HG03097 (cell line): Measurements from ENCODE around the gene CPLANE2.

Experiments
- ATAC-seq: cut with Tn5 transposase; IDR thresholded peaks from one replicate; pipeline ENCODE4 v1.9.1; 2021; ENCODE audit not compliant: unreplicated experiment, low FRiP score

CPLANE2 gene

DNA sequence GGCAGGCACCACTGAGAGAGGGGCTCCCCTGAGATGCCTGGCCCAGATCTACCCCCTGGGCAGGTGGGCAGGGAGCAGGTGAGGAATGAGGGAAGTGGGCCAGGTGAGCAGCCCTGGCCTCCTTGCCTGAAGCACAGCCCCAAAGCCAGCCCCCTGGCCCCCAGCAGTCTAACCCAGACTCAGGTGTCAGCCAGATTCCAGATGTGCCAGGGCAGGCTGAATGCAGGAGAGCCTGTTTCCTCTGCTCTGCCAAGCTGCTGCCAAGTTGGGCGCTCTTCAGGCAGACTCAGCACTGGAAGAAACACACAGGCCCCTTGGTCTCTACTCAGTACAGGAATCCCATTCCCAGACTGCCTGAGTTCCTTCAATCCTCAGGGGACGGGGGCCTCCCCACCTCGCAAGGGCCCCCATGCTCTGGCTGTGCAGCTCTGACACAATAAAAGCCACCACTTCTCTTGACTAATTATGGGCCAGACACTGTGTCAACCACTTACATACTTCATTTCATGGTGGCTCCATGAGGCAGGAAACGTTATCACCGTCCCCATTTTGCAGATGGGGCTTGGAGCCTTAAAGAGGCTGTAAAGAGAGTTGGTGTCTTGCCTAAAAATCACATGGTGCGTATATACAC, 45.0 kb downstream of the CPLANE2 start:
- no peak for ATAC-seq

DNA sequence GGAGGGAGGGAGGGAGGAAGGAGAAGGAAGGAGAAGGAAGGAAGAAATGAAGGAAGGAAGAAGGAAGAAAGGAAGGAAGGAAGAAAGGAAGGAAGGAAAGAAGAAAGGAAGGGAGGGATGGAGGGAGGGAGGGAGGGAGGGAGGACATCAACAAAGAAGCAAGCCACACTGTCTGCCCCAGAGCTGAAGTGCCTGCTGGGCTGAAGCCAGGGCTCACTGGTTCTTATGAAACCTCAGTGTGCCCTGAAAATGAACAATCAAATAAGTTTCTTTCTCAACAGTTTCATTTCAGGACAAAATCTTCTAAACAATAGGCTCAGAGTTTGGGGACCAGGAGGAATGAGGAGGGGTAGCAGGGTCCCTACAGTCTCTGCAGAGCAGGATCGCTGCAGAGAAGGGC, 45.7 kb downstream of the CPLANE2 start:
- no peak for ATAC-seq

DNA sequence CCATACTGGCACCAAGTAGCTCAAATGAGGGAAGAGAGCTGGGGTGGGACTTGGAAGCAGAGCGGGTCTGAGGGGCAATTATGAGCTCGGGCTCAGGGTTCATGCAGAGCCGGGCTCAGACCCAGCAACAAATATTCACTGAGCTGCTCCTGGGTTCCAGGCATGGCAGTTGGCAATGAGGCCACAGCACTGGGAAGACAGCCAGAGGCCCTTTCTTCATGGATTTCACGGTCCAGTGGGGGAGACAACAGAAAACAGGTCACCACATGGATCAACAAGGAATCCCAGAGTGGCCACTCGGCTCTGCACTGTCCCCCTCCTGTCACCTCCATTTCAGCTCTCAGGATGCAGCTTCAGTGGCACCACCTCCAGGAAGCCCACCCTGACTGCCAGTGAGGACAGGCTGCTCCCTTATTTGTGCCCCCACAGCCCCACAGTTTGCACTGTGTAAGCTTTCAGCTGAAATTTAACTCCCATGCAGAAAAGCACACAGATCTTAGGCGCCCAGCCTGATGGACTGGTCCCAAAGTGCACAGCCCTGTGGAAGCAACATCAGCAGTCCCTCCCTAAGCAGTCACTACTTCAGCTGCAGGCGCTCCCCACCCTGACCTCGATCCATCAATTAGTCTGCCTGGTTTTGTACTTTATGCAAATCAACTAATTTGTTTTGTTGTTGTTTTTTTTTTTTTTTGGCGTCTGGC, 46.9 kb downstream of the CPLANE2 start:
- no peak for ATAC-seq

DNA sequence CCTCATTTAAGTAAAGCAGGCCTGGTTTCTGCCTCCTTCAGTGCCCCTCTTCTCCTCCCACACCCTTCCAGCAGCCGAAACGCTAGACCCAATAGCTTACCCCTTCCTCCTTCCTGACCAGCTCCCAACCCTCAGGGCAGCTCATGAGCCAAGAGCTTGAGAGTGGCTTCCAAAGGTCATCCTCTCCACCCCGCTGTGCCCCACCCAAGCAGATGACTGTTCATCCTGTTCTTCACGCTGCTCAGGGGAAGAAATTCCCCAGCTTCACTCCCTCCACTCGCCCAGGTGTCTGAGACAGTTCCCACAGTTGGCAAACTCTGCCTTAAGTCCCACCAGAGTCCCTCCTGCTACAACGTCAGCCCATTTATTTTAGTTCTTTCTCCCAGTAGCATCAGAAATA, 48.0 kb downstream of the CPLANE2 start:
- no peak for ATAC-seq

DNA sequence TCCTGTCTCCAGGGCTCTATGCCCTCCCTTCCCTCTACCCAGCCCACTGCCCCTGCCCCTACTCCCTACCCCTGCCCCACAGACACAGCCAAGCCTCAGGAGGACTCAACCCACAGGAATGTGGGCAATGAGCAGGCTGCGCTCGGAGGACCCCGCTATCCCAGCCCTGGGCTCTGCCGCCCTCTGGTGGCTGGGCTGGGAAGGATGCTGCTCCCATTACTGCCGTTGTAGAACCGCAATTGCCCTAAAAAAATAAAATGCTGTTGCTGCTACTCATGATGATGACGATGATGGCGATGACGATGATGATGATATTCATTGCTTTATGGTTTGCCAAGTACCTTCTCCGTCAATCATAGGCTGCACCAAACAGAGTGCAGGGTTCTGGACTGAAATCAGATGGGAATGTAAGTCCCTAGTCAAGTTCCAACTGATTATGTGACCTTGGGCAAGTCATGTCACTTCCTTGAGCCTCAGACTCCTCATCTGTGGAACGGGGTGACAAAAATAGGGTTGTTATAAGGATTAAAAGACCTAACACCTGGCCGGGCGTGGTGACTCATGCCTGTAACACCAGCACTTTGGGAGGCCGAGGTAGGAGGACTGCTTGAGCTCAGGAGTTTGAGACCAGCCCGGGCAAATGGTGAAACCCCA, 49.1 kb downstream of the CPLANE2 start:
- ATAC-seq, result no peak

DNA sequence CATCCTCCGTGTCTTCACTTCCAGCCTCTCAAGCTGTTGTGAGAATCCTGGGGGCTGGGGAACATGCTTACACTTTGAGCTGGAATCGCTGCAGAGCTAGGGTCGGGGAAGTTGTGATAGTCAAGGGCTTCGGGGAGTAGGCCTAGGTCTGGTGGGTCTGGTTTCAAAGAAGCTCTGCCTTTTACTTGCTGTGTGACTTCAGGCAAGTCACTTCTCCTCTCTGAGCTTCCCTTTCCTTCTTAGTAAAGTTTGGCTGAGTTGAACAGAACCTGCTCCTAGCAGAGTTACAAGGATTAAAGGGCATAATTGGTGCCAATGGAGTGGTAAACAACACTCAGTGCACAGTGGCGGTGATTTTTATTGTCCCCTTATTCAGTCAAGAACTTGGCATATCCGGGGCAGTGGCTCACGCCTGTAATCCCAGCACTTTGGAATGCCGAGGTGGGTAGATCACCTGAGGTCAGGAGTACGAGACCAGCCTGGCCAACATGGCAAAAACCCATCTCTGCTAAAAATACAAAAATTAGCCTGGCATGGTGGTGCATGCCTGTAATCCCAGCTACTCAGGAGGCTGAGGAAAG, 50.2 kb downstream of the CPLANE2 start:
- no peak for ATAC-seq

DNA sequence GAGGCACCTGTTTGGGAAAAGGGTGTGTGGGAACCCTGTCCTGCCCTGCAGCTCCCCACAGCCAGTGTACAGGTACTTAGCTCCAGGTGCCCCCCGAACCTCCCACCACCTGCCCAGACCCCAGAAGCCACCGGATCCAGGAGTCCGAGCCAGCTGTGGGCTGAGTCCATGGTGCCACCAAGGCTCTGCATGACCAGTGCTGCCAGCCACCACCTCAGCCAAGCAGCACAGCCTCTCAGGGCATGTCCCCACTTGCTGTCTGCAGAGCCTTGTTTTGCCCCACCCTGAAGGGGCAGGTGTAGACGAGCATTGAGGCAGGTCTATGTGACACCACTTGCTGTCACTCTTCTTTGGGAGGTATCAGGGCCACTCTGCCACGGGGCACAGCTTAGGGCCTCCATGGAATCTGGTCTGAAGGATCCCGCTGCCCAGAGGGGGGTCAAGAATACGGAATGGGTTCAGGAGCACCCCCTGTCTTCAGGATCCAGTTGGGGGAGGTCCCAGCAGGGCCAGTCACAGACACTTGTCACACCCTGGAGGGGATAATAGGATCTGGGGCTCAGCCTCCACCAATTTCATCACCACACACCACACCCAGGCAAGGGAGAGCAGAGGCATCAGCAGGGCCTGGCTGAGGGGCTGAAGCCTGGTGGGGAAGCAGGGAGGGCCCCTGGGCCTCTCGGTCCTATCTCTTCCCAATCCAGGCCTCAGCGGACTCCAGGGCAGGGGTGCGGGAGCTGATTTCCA, 52.3 kb downstream of the CPLANE2 start:
- no peak for ATAC-seq

DNA sequence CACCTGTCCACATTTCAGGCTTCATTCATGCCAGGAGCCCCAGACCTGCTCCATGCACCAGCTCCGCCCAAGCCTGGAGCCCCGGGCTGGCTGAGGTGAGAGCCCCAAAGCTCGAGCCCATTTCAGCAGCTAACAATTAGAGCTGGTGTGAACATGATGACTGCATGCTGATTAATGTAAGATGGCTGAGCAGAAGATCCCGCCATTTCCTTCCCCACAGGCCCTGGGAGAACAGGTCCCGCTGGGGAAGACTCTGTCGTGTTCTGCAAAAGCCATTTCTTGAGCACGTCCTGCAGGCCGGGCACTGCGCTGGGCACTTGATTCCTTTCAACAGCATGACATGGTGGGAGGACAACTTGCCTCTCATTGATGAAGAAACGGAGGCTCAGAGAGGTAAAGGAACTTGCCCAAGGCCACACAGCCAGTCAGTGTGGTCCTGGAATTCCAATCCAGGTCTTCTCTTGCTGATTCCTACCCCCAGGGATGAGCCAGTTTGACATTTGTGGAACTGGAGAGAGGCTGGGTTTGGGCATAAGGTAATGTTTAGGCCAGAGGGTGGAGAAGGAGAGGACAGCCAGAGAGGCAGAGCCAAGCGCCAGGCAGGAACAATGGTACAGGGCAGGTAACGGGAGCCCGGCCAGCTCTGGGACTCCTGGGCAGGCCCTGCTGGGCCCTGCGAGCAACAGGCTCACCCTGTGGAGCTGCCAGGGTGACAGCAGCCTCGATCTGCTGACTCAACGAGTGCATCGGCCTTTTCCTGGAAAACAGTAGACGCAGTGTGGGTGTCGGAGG, 53.0 kb downstream of the CPLANE2 start:
- ATAC-seq, result no peak

DNA sequence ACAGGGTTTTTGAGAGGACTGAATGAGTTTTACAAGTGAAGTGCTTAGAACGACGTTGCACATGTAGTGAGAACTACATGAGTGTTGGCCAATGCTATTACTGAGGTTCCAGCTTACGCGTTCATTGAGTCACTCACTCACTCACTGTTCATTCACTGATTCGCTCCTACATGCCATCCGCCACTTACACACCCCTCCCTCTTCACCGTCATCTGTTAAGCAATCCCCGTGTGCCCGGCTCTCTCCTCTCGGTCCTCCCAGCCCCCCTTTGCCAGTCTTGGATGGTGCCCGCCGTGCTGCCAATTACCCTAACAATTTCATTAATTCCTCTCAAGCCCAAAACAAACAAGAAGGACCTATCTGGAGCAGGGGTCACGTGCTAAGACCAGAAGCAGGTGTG, 53.8 kb downstream of the CPLANE2 start:
- ATAC-seq, result no peak

DNA sequence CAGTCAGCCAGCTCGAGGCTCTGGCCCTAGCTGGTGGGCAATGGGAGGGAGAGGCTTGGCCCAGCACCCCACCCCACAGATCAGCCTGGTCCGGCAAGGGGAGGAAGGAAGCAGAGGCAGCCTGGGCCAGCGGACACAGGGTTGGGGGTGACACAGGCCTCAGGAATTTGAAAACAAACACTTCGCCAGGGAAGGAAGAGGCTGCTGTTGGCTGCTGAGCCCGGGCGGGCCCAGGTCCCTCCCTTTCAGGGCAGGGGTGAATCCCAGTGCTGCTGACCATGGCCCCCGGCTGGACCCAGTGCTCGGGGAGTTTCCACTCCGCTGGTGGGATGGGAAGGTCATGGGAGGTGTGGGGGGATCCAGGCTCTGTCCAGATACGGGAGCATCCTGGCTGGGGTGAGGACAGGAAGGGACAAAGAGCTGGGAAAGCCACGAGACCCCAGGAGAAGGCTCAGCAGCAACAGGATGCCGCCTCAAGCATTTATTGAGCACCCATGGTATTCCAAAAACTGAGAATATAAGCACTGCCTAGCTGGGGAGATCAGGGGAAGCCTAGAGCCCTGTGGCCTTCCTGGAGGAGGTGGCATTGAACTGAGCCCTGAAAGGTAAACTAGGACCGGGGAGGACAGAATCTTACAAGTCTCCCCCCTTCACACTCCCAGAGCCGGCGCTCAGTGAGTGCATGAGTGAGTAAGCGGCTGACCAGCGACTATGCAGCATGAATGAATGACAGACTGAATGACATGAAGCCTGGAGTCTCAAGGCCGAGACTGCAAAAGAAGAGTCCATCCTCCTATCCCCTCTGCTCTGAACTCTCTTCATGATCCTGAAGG, 54.9 kb downstream of the CPLANE2 start:
- no peak for ATAC-seq
